ENCODE results near the gene LIPA. TPM values are rescaled to one million over a fixed set of nuclear protein-coding genes. Genes with fewer than 3 reads are reported as not detected.

Gene LIPA
- total and polyA plus RNA-seq, 7 donors, result 7.6 to 14.2 (median 10.3) TPM

- peaks cover 9% of the 10 kb centered on the region for H3K4me1 ChIP-seq
- TF ChIP-seq, protein P1, sequence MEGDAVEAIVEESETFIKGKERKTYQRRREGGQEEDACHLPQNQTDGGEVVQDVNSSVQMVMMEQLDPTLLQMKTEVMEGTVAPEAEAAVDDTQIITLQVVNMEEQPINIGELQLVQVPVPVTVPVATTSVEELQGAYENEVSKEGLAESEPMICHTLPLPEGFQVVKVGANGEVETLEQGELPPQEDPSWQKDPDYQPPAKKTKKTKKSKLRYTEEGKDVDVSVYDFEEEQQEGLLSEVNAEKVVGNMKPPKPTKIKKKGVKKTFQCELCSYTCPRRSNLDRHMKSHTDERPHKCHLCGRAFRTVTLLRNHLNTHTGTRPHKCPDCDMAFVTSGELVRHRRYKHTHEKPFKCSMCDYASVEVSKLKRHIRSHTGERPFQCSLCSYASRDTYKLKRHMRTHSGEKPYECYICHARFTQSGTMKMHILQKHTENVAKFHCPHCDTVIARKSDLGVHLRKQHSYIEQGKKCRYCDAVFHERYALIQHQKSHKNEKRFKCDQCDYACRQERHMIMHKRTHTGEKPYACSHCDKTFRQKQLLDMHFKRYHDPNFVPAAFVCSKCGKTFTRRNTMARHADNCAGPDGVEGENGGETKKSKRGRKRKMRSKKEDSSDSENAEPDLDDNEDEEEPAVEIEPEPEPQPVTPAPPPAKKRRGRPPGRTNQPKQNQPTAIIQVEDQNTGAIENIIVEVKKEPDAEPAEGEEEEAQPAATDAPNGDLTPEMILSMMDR (IDR thresholded peaks at IDR 0.05), result no peak
- no peaks in the 10 kb centered on the region for H3K9me3 ChIP-seq
- H3K27ac ChIP-seq, result no peak overlapping the region
- no peak for ATAC-seq
- no peak overlapping the region for H3K4me3 ChIP-seq
- no peak for DNase-seq
- peaks cover 0 to 17% of the 10 kb centered on the region in 2 donors for H3K36me3 ChIP-seq (ENCODE audit: insufficient read depth in 1 of 2, low read depth in 1 of 2)
- WGBS, 3 donors, result 93 to 95% (median 94%) methylated on average over 3 of the region's 3 CpGs
- intact Hi-C loops (cut with DNase I), result loop anchor here (1.0 to 10.0 kb wide), 4 partner anchors 181 to 374 kb away; no protein-coding TSS in a partner anchor
- peaks cover 0 to 34% (median 2%) of the 10 kb centered on the region in 3 donors for H3K27me3 ChIP-seq (ENCODE audit: insufficient read depth in 3 of 3, low read length in 2 of 3)
Measured at GRCh38 chr10:89210794-89211425, 40.7 kb downstream of the LIPA start.

DNA sequence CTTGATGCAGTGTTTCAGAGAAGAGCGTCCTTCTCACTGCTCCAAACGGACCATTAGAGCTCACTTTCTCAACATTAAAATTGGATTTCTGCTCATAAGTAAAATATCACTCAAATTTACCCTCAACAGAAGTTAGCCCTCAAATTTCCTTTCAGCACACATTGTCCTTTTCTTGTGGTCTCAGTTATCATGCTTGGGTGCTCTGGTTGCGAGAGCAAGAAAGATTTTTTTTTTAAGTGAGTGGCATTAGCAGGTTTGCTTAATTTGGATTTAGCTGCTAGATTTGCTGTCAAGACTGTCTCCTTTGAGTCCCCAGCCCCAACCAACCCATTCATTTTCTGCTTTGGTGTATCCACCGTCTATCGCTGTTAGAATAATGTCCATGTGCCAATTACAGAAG, 41.9 kb downstream of the LIPA start:
- intact Hi-C loops (cut with DNase I), result loop anchor here (5.0 to 10.0 kb wide), 3 partner anchors 182 to 372 kb away; no protein-coding TSS in a partner anchor
- WGBS, 3 donors, result 88 to 93% (median 93%) methylated on average over 5 of the region's 5 CpGs
- H3K4me1 ChIP-seq, result peaks cover 9% of the 10 kb centered on the region
- H3K4me3 ChIP-seq, result no peak overlapping the region
- H3K9me3 ChIP-seq, result no peaks in the 10 kb centered on the region
- peaks cover 0 to 8% of the 10 kb centered on the region in 2 donors for H3K36me3 ChIP-seq (ENCODE audit: insufficient read depth in 1 of 2, low read depth in 1 of 2)
- DNase-seq (no peak), ATAC-seq (no peak)
- H3K27ac ChIP-seq, result no peak overlapping the region
- TF ChIP-seq, protein P1 (IDR thresholded peaks at IDR 0.05), result no peak
- peaks cover 0 to 45% (median 2%) of the 10 kb centered on the region in 3 donors for H3K27me3 ChIP-seq (ENCODE audit: insufficient read depth in 3 of 3, low read length in 2 of 3)

GRCh38 chr10:89207801-89208551, 43.6 kb downstream of the LIPA start:
- 7 to 8% (median 7%) methylated on average over 60 of the region's 60 CpGs for WGBS, 3 donors
- peak; percentile 49 to 74 (median 60) for ATAC-seq
- intact Hi-C loops (cut with DNase I), result no loop called here
- Histone ChIP-seq H3K27ac (peak overlapping the region; percentile 66), H3K4me1 (peaks cover 9% of the 10 kb centered on the region), H3K27me3 (ENCODE audit: insufficient read depth in 3 of 3, low read length in 2 of 3) (peaks cover 2 to 56% (median 4%) of the 10 kb centered on the region in 3 donors), H3K9me3 (no peaks in the 10 kb centered on the region), H3K36me3 (ENCODE audit: insufficient read depth in 1 of 2, low read depth in 1 of 2) (no peaks in the 10 kb centered on the region), H3K4me3 (peak overlapping the region; percentile 65)
- TF ChIP-seq, protein P1 (IDR thresholded peaks at IDR 0.05), result no peak
- peak; percentile 59 to 68 for DNase-seq

- Histone ChIP-seq H3K27me3 (ENCODE audit: insufficient read depth in 3 of 3, low read length in 2 of 3) (peaks cover 2 to 59% (median 4%) of the 10 kb centered on the region in 3 donors), H3K27ac (peak within 1 kb of the TSS; percentile 66), H3K9me3 (no peaks in the 10 kb centered on the region), H3K36me3 (ENCODE audit: insufficient read depth in 1 of 2, low read depth in 1 of 2) (no peaks in the 10 kb centered on the region), H3K4me3 (peak within 1 kb of the TSS; percentile 65), H3K4me1 (peaks cover 9% of the 10 kb centered on the region)
- ATAC-seq (peak; percentile 59 to 82 (median 68)), DNase-seq (peak; percentile 75 to 84)
- intact Hi-C loops (cut with DNase I), result no loop called here
- TF ChIP-seq, protein P1 (IDR thresholded peaks at IDR 0.05), result no peak
- 0 to 1% (median 1%) methylated on average over 28 of the region's 28 CpGs for WGBS, 3 donors
Measured at GRCh38 chr10:89207181-89207800, 44.3 kb downstream of the LIPA start, which contains the start of gene CH25H. CH25H (minus strand) TSS chr10:89207317; CDS start chr10:89207292, 25 bp downstream.
